AG04450 (cell line): Measurements from ENCODE around the gene MFAP2. TPM values are rescaled to one million over a fixed set of nuclear protein-coding genes. Genes with fewer than 3 reads are reported as not detected.

Experiments used
- CTCF ChIA-PET: fragments of 300-600, 350-600 bp; formaldehyde crosslinking; extraction: SDS; loops from one replicate; lab custom pipeline; 2022; ENCODE audit warnings: antibody characterized with exemption, inconsistent platforms; lab: Charles Lee
- POLR2A ChIA-PET: fragments of 350-600 bp; formaldehyde crosslinking; extraction: SDS; loops from one replicate; lab custom pipeline; 2021; ENCODE audit warnings: antibody characterized with exemption, inconsistent platforms; lab: Yijun Ruan, JAX
- DNase-seq: peaks from one replicate; pipeline ENCODE4 v3.0.0-alpha.2; 2011; ENCODE audit warnings: low read depth, low spot score
- H3K27ac ChIP-seq: one replicate; pipeline ENCODE4 v1.5.1; 2012; ENCODE audit warnings: low read depth, low read length, control low read depth
- H3K27me3 ChIP-seq: one replicate; pipeline ENCODE4 v1.6.0; 2012; ENCODE audit warnings: low read length; ENCODE audit not compliant: control insufficient read depth, insufficient read depth
- H3K4me3 ChIP-seq: 2 replicates; pipeline ENCODE4 v1.5.1; 2011; ENCODE audit warnings: mild to moderate bottlenecking, low read depth, low read length, control low read depth
- H3K9me3 ChIP-seq: 2 replicates; pipeline ENCODE4 v1.5.1; 2012; ENCODE audit warnings: low read length; ENCODE audit not compliant: control insufficient read depth, insufficient read depth
- polyA plus RNA-seq: library from polyadenylated mRNA; depleted of rRNA; stranded (reverse); fragments of >200 nt; gene quantifications from 2 replicates; pipeline ENCODE4 v1.2.3, GENCODE V29; 2011
- TF ChIP-seq, protein P1 (sequence below): IDR thresholded peaks from 2 replicates; pipeline ENCODE4 v1.5.1; 2011; ENCODE audit warnings: low read depth, low read length, control low read depth, inconsistent platforms

The MFAP2 gene
- polyA plus RNA-seq, 1 experiment, result 30.9 TPM

DNA sequence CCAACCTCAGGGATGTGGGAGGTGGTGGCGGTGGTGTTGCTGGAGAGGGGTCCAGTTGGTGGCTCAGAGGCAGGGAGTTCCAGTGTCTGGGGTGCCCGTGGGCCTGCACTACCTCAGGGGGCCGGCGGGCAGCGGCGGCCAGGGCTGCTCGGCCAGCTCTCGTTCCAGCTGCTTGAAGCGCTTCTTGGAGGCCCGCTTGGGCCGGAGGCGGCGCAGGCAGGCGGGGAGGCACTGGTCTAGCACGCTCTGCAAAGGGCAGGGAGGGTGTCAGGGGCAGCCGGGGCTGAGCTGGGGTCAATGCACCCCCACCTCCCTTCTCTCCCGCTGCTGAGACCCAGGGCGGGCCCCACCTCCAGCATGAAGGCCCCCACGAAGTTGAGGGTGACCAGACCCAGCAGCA is 5.7 kb upstream of the MFAP2 start:
- TF ChIP-seq, protein P1, sequence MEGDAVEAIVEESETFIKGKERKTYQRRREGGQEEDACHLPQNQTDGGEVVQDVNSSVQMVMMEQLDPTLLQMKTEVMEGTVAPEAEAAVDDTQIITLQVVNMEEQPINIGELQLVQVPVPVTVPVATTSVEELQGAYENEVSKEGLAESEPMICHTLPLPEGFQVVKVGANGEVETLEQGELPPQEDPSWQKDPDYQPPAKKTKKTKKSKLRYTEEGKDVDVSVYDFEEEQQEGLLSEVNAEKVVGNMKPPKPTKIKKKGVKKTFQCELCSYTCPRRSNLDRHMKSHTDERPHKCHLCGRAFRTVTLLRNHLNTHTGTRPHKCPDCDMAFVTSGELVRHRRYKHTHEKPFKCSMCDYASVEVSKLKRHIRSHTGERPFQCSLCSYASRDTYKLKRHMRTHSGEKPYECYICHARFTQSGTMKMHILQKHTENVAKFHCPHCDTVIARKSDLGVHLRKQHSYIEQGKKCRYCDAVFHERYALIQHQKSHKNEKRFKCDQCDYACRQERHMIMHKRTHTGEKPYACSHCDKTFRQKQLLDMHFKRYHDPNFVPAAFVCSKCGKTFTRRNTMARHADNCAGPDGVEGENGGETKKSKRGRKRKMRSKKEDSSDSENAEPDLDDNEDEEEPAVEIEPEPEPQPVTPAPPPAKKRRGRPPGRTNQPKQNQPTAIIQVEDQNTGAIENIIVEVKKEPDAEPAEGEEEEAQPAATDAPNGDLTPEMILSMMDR, result no peak
- DNase-seq, result no peak
- no peaks in the 10 kb centered on the region; the same call in 1 of the 2 replicates for H3K9me3 ChIP-seq
- no peak overlapping the region for H3K4me3 ChIP-seq
- H3K27ac ChIP-seq, result no peak overlapping the region
- CTCF ChIA-PET, result interaction anchor here (1.2 to 1.5 kb wide), 3 partner anchors 10 to 26 kb away, joined by 3 to 5 read pairs (median 3); no protein-coding TSS in a partner anchor
- POLR2A ChIA-PET, result no interaction called here
- H3K27me3 ChIP-seq, result no peaks in the 10 kb centered on the region

DNA sequence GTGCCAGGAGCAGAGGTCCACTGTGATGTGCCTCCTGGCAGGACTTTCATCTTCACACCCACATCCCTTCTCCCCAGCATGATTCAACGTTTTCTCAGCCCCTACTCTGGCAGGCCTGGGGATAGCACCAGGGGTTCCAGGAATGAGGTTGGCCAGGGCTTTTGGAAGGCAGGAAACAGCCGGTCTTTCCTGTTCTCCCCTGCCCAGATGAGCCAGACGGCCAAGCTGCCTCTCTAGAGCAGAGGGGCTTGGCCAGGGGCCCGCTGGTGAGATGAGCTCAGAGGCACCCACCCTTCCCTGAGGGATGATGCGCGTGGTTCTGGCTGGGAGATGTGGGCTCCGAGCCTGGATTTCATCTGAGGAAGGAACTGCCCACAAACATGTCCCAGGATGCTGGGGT is 4.3 kb upstream of the MFAP2 start:
- TF ChIP-seq, protein P1, result no peak
- H3K9me3 ChIP-seq, result no peaks in the 10 kb centered on the region; the same call in 1 of the 2 replicates
- H3K4me3 ChIP-seq, result no peak overlapping the region
- H3K27me3 ChIP-seq, result no peaks in the 10 kb centered on the region
- CTCF ChIA-PET, result interaction anchor here (1.5 kb wide), 1 partner anchor 23 kb away, joined by 3 read pairs; no protein-coding TSS in a partner anchor
- DNase-seq, result peak; percentile 53
- H3K27ac ChIP-seq, result peak overlapping the region; percentile 57
- POLR2A ChIA-PET, result no interaction called here

DNA sequence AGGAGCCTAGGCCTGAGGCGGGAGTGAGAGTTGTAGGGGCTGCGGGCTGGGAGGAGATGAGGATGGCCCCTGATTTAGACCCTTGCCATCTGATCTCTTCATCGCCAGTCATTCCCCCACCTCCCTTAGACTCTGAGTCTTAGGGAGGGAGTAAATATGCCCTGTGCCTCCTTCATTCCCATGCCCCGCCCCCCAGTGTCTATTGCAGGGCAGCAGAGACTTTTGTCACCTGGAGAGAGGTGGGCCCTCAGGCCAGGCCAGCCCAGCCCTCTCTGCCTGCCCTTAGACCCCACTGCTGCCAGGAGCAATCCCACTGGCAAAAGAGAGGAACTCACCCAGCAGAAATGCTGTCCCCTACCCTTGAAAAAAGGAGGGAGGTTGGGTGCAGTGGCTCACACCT is 3.2 kb upstream of the MFAP2 start:
- no peak for DNase-seq
- Histone ChIP-seq H3K9me3 (no peaks in the 10 kb centered on the region; the same call in 1 of the 2 replicates), H3K4me3 (no peak overlapping the region), H3K27me3 (no peaks in the 10 kb centered on the region), H3K27ac (no peak overlapping the region)
- ChIA-PET POLR2A (no interaction called here), CTCF (no interaction called here)
- TF ChIP-seq, protein P1, result no peak

DNA sequence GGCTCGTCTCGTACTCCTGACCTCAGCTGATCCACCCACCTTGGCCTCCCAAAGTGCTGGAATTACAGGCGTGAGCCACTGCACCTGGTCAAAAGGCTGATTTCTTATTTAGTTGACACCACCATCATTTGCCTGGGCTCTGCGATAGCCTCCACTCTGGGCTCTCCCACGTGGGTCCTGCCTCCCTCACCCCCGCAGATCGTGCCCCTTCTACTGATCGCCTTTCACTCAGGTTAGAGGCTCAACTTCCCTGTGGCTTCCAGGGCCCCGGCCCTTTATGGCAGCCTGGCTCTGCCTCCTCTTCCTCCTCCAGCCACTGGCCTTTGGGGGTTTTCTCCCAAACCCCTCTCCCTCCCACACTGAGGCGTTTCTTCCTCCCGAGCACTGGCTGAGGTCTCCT is 2.5 kb upstream of the MFAP2 start:
- no peak for DNase-seq
- Histone ChIP-seq H3K9me3 (no peaks in the 10 kb centered on the region; the same call in 1 of the 2 replicates), H3K27me3 (no peaks in the 10 kb centered on the region), H3K4me3 (no peak overlapping the region), H3K27ac (no peak overlapping the region)
- ChIA-PET CTCF (interaction anchor here (2.9 kb wide), 1 partner anchor 23 kb away, joined by 13 read pairs; no protein-coding TSS in a partner anchor), POLR2A (no interaction called here)
- TF ChIP-seq, protein P1, result no peak

DNA sequence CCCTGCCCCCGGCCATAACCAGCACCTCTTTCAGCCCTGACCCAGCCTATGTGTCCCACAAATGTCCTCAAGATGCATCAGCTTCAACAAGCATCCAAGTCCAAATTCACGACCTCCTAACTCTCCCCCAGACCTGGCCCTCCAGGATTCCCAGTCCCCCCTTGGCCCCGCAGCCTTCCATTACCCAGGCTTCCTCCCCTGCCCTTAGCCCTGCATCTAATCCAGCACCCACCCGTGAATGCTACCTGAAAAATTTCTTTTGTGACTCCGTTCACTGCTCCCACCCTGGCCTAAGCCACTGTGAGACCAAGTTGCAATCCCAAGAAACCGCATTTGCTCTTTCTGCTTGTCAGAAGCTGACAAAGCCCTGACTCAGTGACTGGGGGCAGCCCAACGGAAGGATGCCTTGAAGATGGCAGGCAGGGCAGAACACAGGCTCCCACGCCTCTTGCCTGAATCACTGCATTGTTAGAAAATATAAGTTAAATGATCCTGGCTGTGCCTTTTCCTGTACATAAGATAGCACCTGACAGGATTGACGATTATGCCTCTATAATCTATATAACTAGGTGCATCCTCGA is 939 bp upstream of the MFAP2 start:
- H3K4me3 ChIP-seq, result 0 out of 2 replicates have a peak overlapping the region, but pooled peaks have one; percentile 7

More for the DNA sequence above, 939 bp upstream of the MFAP2 start:
- H3K9me3 ChIP-seq, result no peaks in the 10 kb centered on the region; the same call in 1 of the 2 replicates
- ChIA-PET POLR2A (no interaction called here), CTCF (interaction anchor here (2.9 kb wide), 1 partner anchor 21 kb away, joined by 13 read pairs; no protein-coding TSS in a partner anchor)
- H3K27ac ChIP-seq, result peak overlapping the region; percentile 81
- DNase-seq, result peak; percentile 64
- H3K27me3 ChIP-seq, result no peaks in the 10 kb centered on the region
- TF ChIP-seq, protein P1, result no peak
